Large intestine (tissue), 3 donors: ENCODE measurements around the gene WWOX. TPM values are rescaled to one million over a fixed set of nuclear protein-coding genes. Genes with fewer than 3 reads are reported as not detected.

ENCODE experiments used
- DNase-seq, 2 donors: peaks; one replicate each; pipeline versions ENCODE4 v3.0.0 to v3.0.0-alpha.2; 2013
- H3K27ac ChIP-seq: one replicate; pipeline ENCODE4 v1.5.1; 2013; ENCODE audit warnings: low read length
- H3K27me3 ChIP-seq: 2 replicates; pipeline ENCODE4 v1.6.1; 2013; ENCODE audit warnings: low read length; ENCODE audit not compliant: control insufficient read depth, insufficient read depth
- H3K36me3 ChIP-seq: 2 replicates; pipeline ENCODE4 v1.6.1; 2013; ENCODE audit warnings: low read length; ENCODE audit not compliant: control insufficient read depth, insufficient read depth
- H3K4me1 ChIP-seq: one replicate; pipeline ENCODE4 v1.6.1; 2013; ENCODE audit warnings: low read length; ENCODE audit not compliant: control insufficient read depth, insufficient read depth
- H3K4me3 ChIP-seq: one replicate; pipeline ENCODE4 v1.5.1; 2013; ENCODE audit warnings: low read length
- H3K9me3 ChIP-seq: one replicate; pipeline ENCODE4 v1.6.1; 2013; ENCODE audit warnings: mild to moderate bottlenecking, low read depth, low read length, moderate library complexity; ENCODE audit not compliant: control insufficient read depth
- WGBS: methylation state at CpG from one replicate; pipeline ENCODE4 v1.1.5; 2013; ENCODE audit warnings: low lambda C conversion rate; ENCODE audit not compliant: insufficient coverage; 5-methylcytosine and 5-hydroxymethylcytosine counted together
- polyA plus RNA-seq: library from polyadenylated mRNA; unstranded; fragments of 120-200 nt; gene quantifications from one replicate; pipeline ENCODE4 v1.2.1, GENCODE V29; 2013

The WWOX gene
- polyA plus RNA-seq, 1 donor, result 16.2 TPM

- 100% methylated on average over 1 of the region's 4 CpGs for WGBS
- no peaks in the 10 kb centered on the region for H3K36me3 ChIP-seq
- H3K9me3 ChIP-seq, result no peaks in the 10 kb centered on the region
- peaks cover 15% of the 10 kb centered on the region for H3K4me1 ChIP-seq
- H3K4me3 ChIP-seq, result no peak overlapping the region
- H3K27me3 ChIP-seq, result no peaks in the 10 kb centered on the region
- no peak overlapping the region for H3K27ac ChIP-seq
- DNase-seq, result peak; percentile 42 to 76
These were observed 801.5 kb downstream of the WWOX start for GRCh38 chr16:78900966-78901365.

DNA sequence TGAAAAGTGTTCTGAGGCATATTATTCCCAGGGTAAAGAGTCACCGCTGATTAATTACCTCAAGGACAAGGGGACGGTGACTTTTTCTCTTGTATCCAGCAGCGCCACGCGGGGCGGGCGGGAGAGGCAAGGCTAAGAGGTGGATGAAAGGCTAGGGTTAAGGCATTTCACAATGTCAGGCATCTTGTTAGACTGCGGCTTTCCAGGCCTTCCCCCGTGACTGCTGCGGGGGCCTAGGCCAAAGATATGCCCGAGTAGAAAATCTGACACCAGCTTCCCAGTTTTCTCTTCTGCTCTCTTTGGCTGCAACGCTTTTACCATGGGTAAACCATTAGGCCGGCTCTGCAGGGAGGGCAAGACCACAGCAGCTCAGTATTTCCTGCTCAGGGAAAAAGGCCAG, 802.9 kb downstream of the WWOX start:
- Histone ChIP-seq H3K9me3 (no peaks in the 10 kb centered on the region), H3K27me3 (no peaks in the 10 kb centered on the region), H3K4me3 (no peak overlapping the region), H3K27ac (no peak overlapping the region), H3K36me3 (no peaks in the 10 kb centered on the region), H3K4me1 (peaks cover 18% of the 10 kb centered on the region)
- WGBS, result 90% methylated on average over 2 of the region's 13 CpGs
- no peak for DNase-seq

DNA sequence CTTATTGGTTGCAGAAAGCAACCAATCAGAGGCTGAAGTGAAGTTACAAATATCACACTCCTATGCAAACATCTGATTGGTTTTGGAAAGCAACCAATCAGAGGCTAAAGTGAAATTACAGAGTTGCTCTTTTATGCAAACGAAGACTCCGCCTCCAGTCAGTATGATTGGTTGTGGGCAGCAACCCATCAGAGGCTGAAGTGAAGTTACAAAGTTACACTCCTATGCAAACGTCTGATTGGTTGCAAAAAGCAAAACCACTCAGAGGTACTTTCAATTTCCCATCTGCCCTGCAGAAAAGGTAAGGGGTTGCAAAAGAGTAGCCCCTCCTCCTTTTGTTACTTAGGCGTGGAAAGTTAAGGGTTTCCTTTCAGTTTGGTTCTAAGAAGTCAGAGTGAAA, 803.8 kb downstream of the WWOX start:
- Histone ChIP-seq H3K9me3 (no peaks in the 10 kb centered on the region), H3K4me1 (peaks cover 18% of the 10 kb centered on the region), H3K4me3 (peak overlapping the region; percentile 2), H3K36me3 (no peaks in the 10 kb centered on the region), H3K27me3 (no peaks in the 10 kb centered on the region), H3K27ac (peak overlapping the region; percentile 84)
- no peak for DNase-seq
- no CpG with 5 or more reads among the region's 4 CpGs for WGBS

DNA sequence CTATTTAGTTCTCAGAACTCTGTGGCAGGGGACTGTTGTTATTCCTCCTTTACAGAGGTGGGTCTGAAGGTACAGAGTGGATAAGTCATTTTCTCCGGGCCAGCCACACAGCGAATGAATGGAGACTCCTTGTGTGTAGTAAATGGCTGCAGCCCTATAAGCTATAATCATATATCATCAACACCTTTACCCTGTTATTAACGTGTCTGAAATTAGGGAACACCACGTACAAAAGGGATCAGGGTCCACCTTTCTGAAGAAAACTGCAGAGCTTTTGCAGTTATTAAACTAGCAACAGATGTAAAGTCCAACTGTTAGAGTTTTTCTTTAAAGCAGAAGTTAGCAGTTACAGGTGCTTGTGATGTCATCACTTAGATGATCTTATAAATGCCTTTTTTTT, 804.4 kb downstream of the WWOX start:
- peak overlapping the region; percentile 84 for H3K27ac ChIP-seq
- H3K9me3 ChIP-seq, result no peaks in the 10 kb centered on the region
- peaks cover 18% of the 10 kb centered on the region for H3K4me1 ChIP-seq
- WGBS, result no CpG with 5 or more reads among the region's 4 CpGs
- no peaks in the 10 kb centered on the region for H3K36me3 ChIP-seq
- H3K4me3 ChIP-seq, result no peak overlapping the region
- H3K27me3 ChIP-seq, result no peaks in the 10 kb centered on the region
- DNase-seq, result peak; percentile 77 to 91

- Histone ChIP-seq H3K36me3 (no peaks in the 10 kb centered on the region), H3K9me3 (no peaks in the 10 kb centered on the region), H3K27me3 (no peaks in the 10 kb centered on the region), H3K4me3 (no peak overlapping the region), H3K27ac (no peak overlapping the region), H3K4me1 (peaks cover 18% of the 10 kb centered on the region)
- DNase-seq, result no peak
- 20% methylated on average over 1 of the region's 3 CpGs for WGBS
These were observed 806.7 kb downstream of the WWOX start for GRCh38 chr16:78906135-78906534.

GRCh38 chr16:78909226-78909625, 809.8 kb downstream of the WWOX start:
- H3K36me3 ChIP-seq, result no peaks in the 10 kb centered on the region
- H3K9me3 ChIP-seq, result no peaks in the 10 kb centered on the region
- no peak for DNase-seq
- no peak overlapping the region for H3K4me3 ChIP-seq
- H3K4me1 ChIP-seq, result peaks cover 10% of the 10 kb centered on the region
- 58% methylated on average over 2 of the region's 5 CpGs for WGBS
- no peaks in the 10 kb centered on the region for H3K27me3 ChIP-seq
- H3K27ac ChIP-seq, result no peak overlapping the region

- no peaks in the 10 kb centered on the region for H3K36me3 ChIP-seq
- H3K4me3 ChIP-seq, result no peak overlapping the region
- no peak overlapping the region for H3K27ac ChIP-seq
- WGBS, result no CpG with 5 or more reads among the region's 9 CpGs
- no peaks in the 10 kb centered on the region for H3K27me3 ChIP-seq
- no peaks in the 10 kb centered on the region for H3K9me3 ChIP-seq
- H3K4me1 ChIP-seq, result peaks cover 4% of the 10 kb centered on the region
- no peak for DNase-seq
These were observed 816.4 kb downstream of the WWOX start for GRCh38 chr16:78915811-78916345.

DNA sequence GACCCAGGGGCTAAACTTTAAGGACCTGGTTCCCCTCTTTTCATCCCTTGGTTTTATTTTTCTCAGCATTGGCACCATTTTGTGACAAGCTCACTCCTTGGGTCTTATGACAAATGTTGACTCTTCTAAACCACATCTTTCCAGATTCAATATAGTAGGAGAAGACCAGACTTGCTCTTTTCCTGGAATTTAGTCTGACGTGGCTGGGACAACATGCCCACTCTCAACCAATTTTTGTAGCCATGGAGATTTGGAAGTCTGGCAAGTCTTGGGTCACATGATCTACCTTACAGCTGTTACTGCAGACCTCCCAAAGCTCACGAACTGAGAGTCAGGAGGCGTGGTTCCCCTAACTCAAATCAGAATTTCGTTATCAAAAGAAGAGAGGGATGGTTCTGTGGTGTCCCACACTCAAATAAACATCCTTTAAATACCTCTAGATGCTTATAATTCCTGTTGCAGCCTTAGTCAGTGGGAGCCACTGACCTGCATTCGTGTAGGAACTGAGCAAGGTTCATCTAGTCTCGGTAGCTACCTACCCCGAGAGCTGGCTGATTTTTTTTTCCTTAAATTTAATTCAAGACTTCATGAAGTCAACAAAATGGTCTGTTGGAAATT, 817.6 kb downstream of the WWOX start:
- peaks cover 4% of the 10 kb centered on the region for H3K4me1 ChIP-seq
- WGBS, result 100% methylated on average over 2 of the region's 7 CpGs
- H3K27ac ChIP-seq, result no peak overlapping the region
- no peak overlapping the region for H3K4me3 ChIP-seq
- no peaks in the 10 kb centered on the region for H3K9me3 ChIP-seq
- no peak for DNase-seq
- no peaks in the 10 kb centered on the region for H3K36me3 ChIP-seq
- H3K27me3 ChIP-seq, result no peaks in the 10 kb centered on the region

DNA sequence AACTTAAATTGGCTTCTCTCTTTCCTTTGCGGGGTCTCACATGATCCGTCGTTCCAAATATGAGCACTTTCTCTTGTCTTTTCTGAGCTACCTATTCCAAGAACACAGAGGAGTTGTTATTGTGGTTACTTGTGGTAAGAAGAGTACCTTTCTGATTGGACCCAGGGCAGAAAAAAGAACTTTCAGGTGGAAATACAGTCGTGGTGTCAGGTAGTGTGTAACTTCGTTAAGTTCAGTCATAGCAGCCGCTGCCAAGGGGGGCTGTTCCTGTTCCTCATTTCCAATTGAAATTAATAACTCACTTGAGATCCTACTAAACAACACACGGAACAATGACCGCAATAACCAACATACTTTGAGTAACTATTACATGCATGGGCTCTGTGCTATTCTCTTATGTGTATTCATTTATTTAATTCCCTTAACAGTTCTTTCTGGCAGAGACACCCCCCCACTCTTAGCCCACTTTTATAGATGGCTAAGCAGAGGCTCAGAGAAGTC, 819.4 kb downstream of the WWOX start:
- Histone ChIP-seq H3K27me3 (no peaks in the 10 kb centered on the region), H3K9me3 (peaks cover 4% of the 10 kb centered on the region), H3K27ac (no peak overlapping the region), H3K4me3 (no peak overlapping the region), H3K4me1 (no peaks in the 10 kb centered on the region), H3K36me3 (no peaks in the 10 kb centered on the region)
- no peak for DNase-seq
- WGBS, result 100% methylated on average over 2 of the region's 8 CpGs

DNA sequence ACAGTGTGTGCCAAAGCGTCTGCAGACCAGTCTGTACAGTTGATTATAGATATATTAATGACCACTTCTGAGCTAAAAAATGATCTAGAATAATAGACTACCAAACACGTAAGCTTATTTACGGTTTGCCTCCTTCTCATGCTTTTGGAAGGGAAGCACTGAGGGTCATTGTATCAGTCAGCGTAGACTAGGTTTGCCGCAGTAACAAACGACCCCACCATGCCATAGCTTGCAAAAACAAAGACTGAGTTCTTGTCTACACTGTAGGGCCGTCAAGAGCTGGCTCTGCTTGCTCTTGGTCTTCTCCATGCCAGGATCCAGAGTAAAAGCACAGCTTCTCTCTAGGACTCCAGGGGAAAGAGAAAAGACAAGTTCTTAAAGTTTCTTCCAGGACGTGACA, 820.4 kb downstream of the WWOX start:
- Histone ChIP-seq H3K4me1 (no peaks in the 10 kb centered on the region), H3K4me3 (no peak overlapping the region), H3K27me3 (no peaks in the 10 kb centered on the region), H3K9me3 (peaks cover 4% of the 10 kb centered on the region), H3K36me3 (no peaks in the 10 kb centered on the region), H3K27ac (no peak overlapping the region)
- WGBS, result no CpG with 5 or more reads among the region's 8 CpGs
- no peak for DNase-seq

- no peaks in the 10 kb centered on the region for H3K36me3 ChIP-seq
- no peak overlapping the region for H3K4me3 ChIP-seq
- no peak for DNase-seq
- H3K9me3 ChIP-seq, result peaks cover 4% of the 10 kb centered on the region
- H3K27me3 ChIP-seq, result no peaks in the 10 kb centered on the region
- 83% methylated on average over 1 of the region's 3 CpGs for WGBS
- H3K4me1 ChIP-seq, result no peaks in the 10 kb centered on the region
- H3K27ac ChIP-seq, result no peak overlapping the region
These were observed 821.2 kb downstream of the WWOX start for GRCh38 chr16:78920621-78921020.
